GM23248 (cell line): ENCODE data around the gene RAB28. TPM values are rescaled to one million over a fixed set of nuclear protein-coding genes. Genes with fewer than 3 reads are reported as not detected.

Source experiments
- DNase-seq: peaks from one replicate; pipeline ENCODE4 v3.0.0-alpha.2; 2015
- H2AFZ ChIP-seq: fragments of 200-600 bp; sonication (generic); 2 replicates; pipeline ENCODE4 v1.6.1; 2016; ENCODE audit warnings: antibody characterized with exemption
- H3F3A ChIP-seq: fragments of 200-600 bp; sonication (generic); 2 replicates; pipeline ENCODE4 v1.6.1; 2016; ENCODE audit warnings: mild to moderate bottlenecking, antibody characterized with exemption, mixed run types; ENCODE audit not compliant: insufficient read depth
- H3K27ac ChIP-seq: fragments of 200-600 bp; sonication (generic); 2 replicates; pipeline ENCODE4 v1.5.1; 2016; ENCODE audit warnings: mild to moderate bottlenecking
- H3K27me3 ChIP-seq: fragments of 200-600 bp; sonication (generic); replicated peaks from 2 replicates; pipeline ENCODE4 v1.6.1; 2016; ENCODE audit warnings: mild to moderate bottlenecking; ENCODE audit not compliant: insufficient read depth
- H3K36me3 ChIP-seq: fragments of 200-600 bp; sonication (generic); 2 replicates; pipeline ENCODE4 v1.6.1; 2016; ENCODE audit warnings: low read depth, mild to moderate bottlenecking
- H3K4me1 ChIP-seq: fragments of 200-600 bp; sonication (generic); 2 replicates; pipeline ENCODE4 v1.6.1; 2016; ENCODE audit warnings: mild to moderate bottlenecking; ENCODE audit not compliant: insufficient read depth
- H3K4me2 ChIP-seq: fragments of 200-600 bp; sonication (generic); one replicate; pipeline ENCODE4 v1.6.1; 2016; ENCODE audit warnings: mild to moderate bottlenecking; ENCODE audit not compliant: unreplicated experiment
- H3K4me3 ChIP-seq: fragments of 200-600 bp; sonication (generic); 2 replicates; pipeline ENCODE4 v1.5.1; 2016; ENCODE audit warnings: mild to moderate bottlenecking
- H3K79me2 ChIP-seq: fragments of 200-600 bp; sonication (generic); 2 replicates; pipeline ENCODE4 v1.6.1; 2016; ENCODE audit warnings: mild to moderate bottlenecking; ENCODE audit not compliant: insufficient read depth
- H3K9ac ChIP-seq: fragments of 200-600 bp; sonication (generic); 2 replicates; pipeline ENCODE4 v1.6.1; 2016; ENCODE audit warnings: mild to moderate bottlenecking
- H3K9me2 ChIP-seq: fragments of 200-600 bp; sonication (generic); 2 replicates; pipeline ENCODE4 v1.6.1; 2016; ENCODE audit warnings: mixed run types, mild to moderate bottlenecking, moderate library complexity; ENCODE audit not compliant: insufficient read depth
- H3K9me3 ChIP-seq: fragments of 200-600 bp; sonication (generic); one replicate; pipeline ENCODE4 v1.6.1; 2017; ENCODE audit warnings: low read depth
- H4K20me1 ChIP-seq: fragments of 200-600 bp; sonication (generic); 2 replicates; pipeline ENCODE4 v1.6.0; 2016; ENCODE audit not compliant: insufficient read depth
- EZH2 ChIP-seq: fragments of 200-600 bp; sonication (generic); IDR thresholded peaks from 2 replicates; pipeline ENCODE4 v1.6.1; 2018; ENCODE audit warnings: antibody characterized with exemption, mild to moderate bottlenecking; ENCODE audit not compliant: insufficient read depth, poor library complexity, severe bottlenecking
- EZH2phosphoT487 ChIP-seq: fragments of 200-600 bp; sonication (generic); IDR thresholded peaks from 2 replicates; pipeline ENCODE4 v1.6.1; 2018; ENCODE audit warnings: antibody characterized with exemption, moderate library complexity, mild to moderate bottlenecking, low read depth; ENCODE audit not compliant: insufficient read depth
- WGBS, 2 experiments: methylation state at CpG; one replicate each; pipeline ENCODE4 v1.1.6; 2015 to 2017; ENCODE audit warnings: low lambda C conversion rate in 2 of 2, low coverage in 1 of 2; ENCODE audit errors: missing lambda C conversion rate in 2 of 2; 5-methylcytosine and 5-hydroxymethylcytosine counted together
- in situ Hi-C: fragments of 300-500 bp; cut with MboI; formaldehyde crosslinking; loops from 2 replicates; pipeline ENCODE4 v1.15.0; 2020
- polyA plus RNA-seq: library from polyadenylated mRNA; unstranded; fragments of >200 nt; fragmentation: Nextera tagmentation; extraction: Ambion mirVana; gene quantifications from 2 replicates; pipeline ENCODE4 v1.2.1, GENCODE V29; 2016
- total RNA-seq: library from RNA; depleted of rRNA; stranded (reverse); fragments of >200 nt; shearing (Covaris generic); gene quantifications from 2 replicates; pipeline ENCODE4 v1.2.3, GENCODE V29; 2014

RAB28 gene
- total and polyA plus RNA-seq, 2 experiments from 2014 or later = 18.9 to 26.5 TPM

- H3K4me3 ChIP-seq = no peak overlapping the region
- no peak for TF ChIP-seq EZH2phosphoT487
- TF ChIP-seq EZH2 = no peak
- H3K4me1 ChIP-seq = no peaks in the 10 kb centered on the region
- no peak for DNase-seq
- no peaks in the 10 kb centered on the region for H3K36me3 ChIP-seq
- no peak overlapping the region for H3K27ac ChIP-seq
- H3K9ac ChIP-seq = no peak overlapping the region
- H2AFZ ChIP-seq = no peak overlapping the region
- no peak overlapping the region for H3K4me2 ChIP-seq
- no peaks in the 10 kb centered on the region for H4K20me1 ChIP-seq
- in situ Hi-C loops = no loop called here
- no peaks in the 10 kb centered on the region for H3K9me3 ChIP-seq
- H3K9me2 ChIP-seq = no peaks in the 10 kb centered on the region
- peaks cover 95% of the 10 kb centered on the region for H3K27me3 ChIP-seq
- 56 to 65% methylated on average over 4 of the region's 4 CpGs for WGBS, 2 experiments
- no peaks in the 10 kb centered on the region for H3F3A ChIP-seq
- no peaks in the 10 kb centered on the region for H3K79me2 ChIP-seq
Observed at GRCh38 chr4:13525606-13526281, 41.6 kb upstream of the RAB28 start.

GRCh38 chr4:13524504-13525243 is 40.5 kb upstream of the RAB28 start:
- no peaks in the 10 kb centered on the region for H3K36me3 ChIP-seq
- no peaks in the 10 kb centered on the region for H4K20me1 ChIP-seq
- H3K4me1 ChIP-seq = no peaks in the 10 kb centered on the region
- H3K9ac ChIP-seq = no peak overlapping the region
- peaks cover 95% of the 10 kb centered on the region for H3K27me3 ChIP-seq
- no peaks in the 10 kb centered on the region for H3F3A ChIP-seq
- no peak overlapping the region for H3K4me2 ChIP-seq
- no peaks in the 10 kb centered on the region for H3K9me2 ChIP-seq
- WGBS, 2 experiments = 14 to 16% methylated on average over 32 to 36 of the region's 36 CpGs
- no peak for TF ChIP-seq EZH2
- H3K9me3 ChIP-seq = no peaks in the 10 kb centered on the region
- H3K27ac ChIP-seq = no peak overlapping the region
- no peak overlapping the region for H2AFZ ChIP-seq
- DNase-seq = peak; percentile 36
- no peak overlapping the region for H3K4me3 ChIP-seq
- in situ Hi-C loops = no loop called here
- H3K79me2 ChIP-seq = no peaks in the 10 kb centered on the region

- no peaks in the 10 kb centered on the region for H3K79me2 ChIP-seq
- H3K27me3 ChIP-seq = peaks cover 95% of the 10 kb centered on the region
- H3K36me3 ChIP-seq = no peaks in the 10 kb centered on the region
- no peaks in the 10 kb centered on the region for H4K20me1 ChIP-seq
- H3K9me3 ChIP-seq = no peaks in the 10 kb centered on the region
- DNase-seq = no peak
- H3K9ac ChIP-seq = no peak overlapping the region
- H3F3A ChIP-seq = no peaks in the 10 kb centered on the region
- H3K4me3 ChIP-seq = no peak overlapping the region
- H3K4me2 ChIP-seq = no peak overlapping the region
- H3K4me1 ChIP-seq = no peaks in the 10 kb centered on the region
- in situ Hi-C loops = no loop called here
- 14 to 18% methylated on average over 49 to 58 of the region's 59 CpGs for WGBS, 2 experiments
- H3K9me2 ChIP-seq = no peaks in the 10 kb centered on the region
- no peak overlapping the region for H3K27ac ChIP-seq
- H2AFZ ChIP-seq = no peak overlapping the region
- TF ChIP-seq EZH2 (no peak), EZH2phosphoT487 (no peak)
Observed at GRCh38 chr4:13523591-13524503, 39.7 kb upstream of the RAB28 start.

- no peak overlapping the region for H3K4me3 ChIP-seq
- H3K79me2 ChIP-seq = no peaks in the 10 kb centered on the region
- no peaks in the 10 kb centered on the region for H3K9me3 ChIP-seq
- TF ChIP-seq EZH2 = peak; percentile 9
- TF ChIP-seq EZH2phosphoT487 = no peak
- no peaks in the 10 kb centered on the region for H3F3A ChIP-seq
- H3K4me1 ChIP-seq = no peaks in the 10 kb centered on the region
- H3K4me2 ChIP-seq = no peak overlapping the region
- no peaks in the 10 kb centered on the region for H3K36me3 ChIP-seq
- no peak overlapping the region for H3K9ac ChIP-seq
- no peak for DNase-seq
- H3K27ac ChIP-seq = no peak overlapping the region
- WGBS, 2 experiments = 4% methylated on average over 17 of the region's 17 CpGs
- no peaks in the 10 kb centered on the region for H3K9me2 ChIP-seq
- in situ Hi-C loops = no loop called here
- peaks cover 92% of the 10 kb centered on the region for H3K27me3 ChIP-seq
- H4K20me1 ChIP-seq = no peaks in the 10 kb centered on the region
- no peak overlapping the region for H2AFZ ChIP-seq
Observed at GRCh38 chr4:13523105-13523477, 39.0 kb upstream of the RAB28 start.
